Ramos (cell line): ENCODE results near the gene YAF2.

ENCODE experiments used
- in situ Hi-C: fragments of 300-500 bp; cut with MboI; formaldehyde crosslinking; loops from one replicate; pipeline ENCODE4 v1.14.3; 2022; ENCODE audit warnings: low sequenced_read_pairs; ENCODE audit not compliant: unreplicated experiment

Gene YAF2

GRCh38 chr12:42118136-42118879 is 119.7 kb downstream of the YAF2 start:
- in situ Hi-C loops, result no loop called here

GRCh38 chr12:42109031-42109430 is 129.0 kb downstream of the YAF2 start:
- in situ Hi-C loops, result no loop called here
